ENCODE data around the gene STK26. TPM values are rescaled to one million over a fixed set of nuclear protein-coding genes. Genes with fewer than 3 reads are reported as not detected.

Gene STK26
- total RNA-seq (2022; extraction: Qiagen RNA extraction), result 8.3 to 12.9 TPM (median 10.1 TPM) in 5 replicates

GRCh38 chrX:132022967-132023895, at the start of gene STK26:
Gene STK26, plus strand, starts transcription at chrX:132023302. Its CDS starts 316 bp downstream, at chrX:132023618.

Other genes starting within 250 kb of the STK26 start
- gene FRMD7, start 104.7 kb downstream of the STK26 start, total RNA-seq (2022; extraction: Qiagen RNA extraction), result not detected in 5 replicates
- 25.3 to 48.8 TPM (median 26.7 TPM) in 5 replicates for gene RAP2C, start 196.1 kb downstream of the STK26 start, total RNA-seq (2022; extraction: Qiagen RNA extraction)

Data from A549 treated with Hydrocortisone at 1 μM for 4 hours (cell line).